GM12865 (cell line): ENCODE data around the gene LY86.

Source experiments
- DNase-seq: peaks from one replicate; pipeline ENCODE4 v3.0.0; 2010; ENCODE audit warnings: low read depth
- H3K4me3 ChIP-seq: 2 replicates; pipeline ENCODE4 v1.5.1; 2011; ENCODE audit warnings: mild to moderate bottlenecking, low read depth, low read length, control low read depth
- TF ChIP-seq, protein P1 (sequence below): IDR thresholded peaks from 2 replicates; pipeline ENCODE4 v1.5.1; 2011; ENCODE audit warnings: low read length, control low read depth, low read depth, inconsistent platforms; ENCODE audit not compliant: insufficient read depth; ENCODE audit errors: missing control alignments

Gene LY86

DNA sequence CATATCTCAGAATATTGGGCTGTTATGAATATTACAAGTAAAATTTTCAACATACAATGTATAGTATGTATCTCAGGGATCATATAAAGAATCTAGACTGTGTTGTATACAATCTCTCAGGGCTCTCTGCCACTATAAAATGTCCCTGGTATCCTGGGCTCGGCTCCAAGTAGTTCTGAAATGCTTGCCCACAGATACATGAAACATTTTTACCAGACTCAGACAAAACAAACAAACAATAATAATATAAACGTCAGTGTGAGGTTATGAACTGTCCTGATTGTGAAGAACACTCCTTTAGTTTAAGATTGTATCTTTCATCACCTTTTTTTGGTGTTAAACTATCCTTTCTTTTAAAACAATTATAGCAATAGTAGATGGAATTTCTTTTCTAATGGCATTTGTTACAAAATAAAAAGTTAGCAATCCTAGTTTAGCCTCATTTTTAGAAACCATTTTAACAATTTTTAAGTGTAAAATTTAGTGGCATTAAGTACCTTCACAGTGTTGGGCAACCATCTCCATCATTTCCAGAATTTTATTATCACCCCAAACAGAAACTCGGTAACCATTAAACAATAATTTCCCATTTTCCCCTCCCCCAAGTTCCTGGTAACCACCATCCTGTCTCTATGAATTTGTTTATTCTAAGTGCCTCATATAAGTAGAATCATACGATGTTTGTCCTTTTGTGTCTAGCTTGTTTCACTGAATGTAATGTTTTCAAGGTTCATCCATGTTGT, 17.4 kb upstream of the LY86 start:
- H3K4me3 ChIP-seq = no peak overlapping the region
- TF ChIP-seq, protein P1, sequence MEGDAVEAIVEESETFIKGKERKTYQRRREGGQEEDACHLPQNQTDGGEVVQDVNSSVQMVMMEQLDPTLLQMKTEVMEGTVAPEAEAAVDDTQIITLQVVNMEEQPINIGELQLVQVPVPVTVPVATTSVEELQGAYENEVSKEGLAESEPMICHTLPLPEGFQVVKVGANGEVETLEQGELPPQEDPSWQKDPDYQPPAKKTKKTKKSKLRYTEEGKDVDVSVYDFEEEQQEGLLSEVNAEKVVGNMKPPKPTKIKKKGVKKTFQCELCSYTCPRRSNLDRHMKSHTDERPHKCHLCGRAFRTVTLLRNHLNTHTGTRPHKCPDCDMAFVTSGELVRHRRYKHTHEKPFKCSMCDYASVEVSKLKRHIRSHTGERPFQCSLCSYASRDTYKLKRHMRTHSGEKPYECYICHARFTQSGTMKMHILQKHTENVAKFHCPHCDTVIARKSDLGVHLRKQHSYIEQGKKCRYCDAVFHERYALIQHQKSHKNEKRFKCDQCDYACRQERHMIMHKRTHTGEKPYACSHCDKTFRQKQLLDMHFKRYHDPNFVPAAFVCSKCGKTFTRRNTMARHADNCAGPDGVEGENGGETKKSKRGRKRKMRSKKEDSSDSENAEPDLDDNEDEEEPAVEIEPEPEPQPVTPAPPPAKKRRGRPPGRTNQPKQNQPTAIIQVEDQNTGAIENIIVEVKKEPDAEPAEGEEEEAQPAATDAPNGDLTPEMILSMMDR = no peak
- no peak for DNase-seq

DNA sequence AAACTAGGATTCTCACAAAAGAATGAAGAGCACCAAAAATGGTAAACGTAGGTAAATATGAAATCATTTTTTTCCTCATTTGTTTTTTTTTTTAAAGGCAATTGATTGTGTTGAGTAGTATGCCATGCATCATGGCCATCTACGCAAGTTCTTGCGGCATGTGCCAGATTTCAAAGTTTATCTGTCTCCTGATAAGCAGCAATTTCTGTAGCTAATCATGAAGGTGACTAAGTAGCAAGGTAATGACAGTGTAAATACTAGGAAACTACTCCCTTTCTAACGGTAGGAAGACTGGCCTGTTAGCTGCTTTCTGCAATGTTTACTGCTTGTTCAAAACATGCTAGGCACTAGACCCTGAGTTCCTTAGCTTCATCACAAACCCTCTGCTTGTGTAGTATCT, 13.4 kb upstream of the LY86 start:
- no peak for DNase-seq
- TF ChIP-seq, protein P1 = no peak
- no peak overlapping the region for H3K4me3 ChIP-seq

DNA sequence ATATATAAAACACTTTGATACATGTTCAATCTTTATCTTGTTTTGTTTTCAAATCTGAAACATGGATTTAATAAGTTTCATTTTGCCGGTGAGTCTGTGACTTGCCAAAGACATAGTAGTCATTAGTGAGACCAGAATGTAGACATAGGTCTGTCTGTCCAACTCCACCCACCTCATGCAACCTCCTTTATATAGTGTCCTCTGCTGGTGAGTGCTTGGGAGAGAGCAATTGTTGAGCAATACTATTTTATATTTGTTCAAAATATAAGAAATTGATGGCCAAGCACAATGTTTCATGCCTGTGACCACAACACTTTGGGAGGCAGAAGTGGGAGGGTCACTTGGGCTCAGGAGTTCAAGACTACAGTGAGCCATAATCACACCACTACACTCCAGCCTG, 10.8 kb upstream of the LY86 start:
- no peak for DNase-seq
- TF ChIP-seq, protein P1 = no peak
- no peak overlapping the region for H3K4me3 ChIP-seq

DNA sequence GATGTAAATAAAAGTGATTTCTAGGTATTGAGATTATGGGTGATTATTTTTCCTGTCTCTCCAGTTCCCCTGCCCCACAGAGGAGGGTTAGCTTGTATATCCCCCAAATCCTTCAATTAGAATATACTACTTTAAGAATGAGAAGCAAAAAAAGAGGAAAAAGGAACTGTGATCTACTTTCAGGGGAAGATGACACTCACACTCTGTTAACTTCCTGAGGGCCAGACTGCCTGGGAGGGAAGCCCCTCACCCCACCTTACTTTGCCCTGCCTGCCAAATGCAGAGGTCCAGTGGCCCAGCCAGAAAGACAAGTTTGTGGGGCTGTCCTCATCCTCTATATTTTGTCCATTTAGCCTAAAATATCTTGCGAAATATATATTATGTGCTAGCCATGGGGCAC, 9.2 kb upstream of the LY86 start:
- DNase-seq = no peak
- TF ChIP-seq, protein P1 = no peak
- no peak overlapping the region for H3K4me3 ChIP-seq

DNA sequence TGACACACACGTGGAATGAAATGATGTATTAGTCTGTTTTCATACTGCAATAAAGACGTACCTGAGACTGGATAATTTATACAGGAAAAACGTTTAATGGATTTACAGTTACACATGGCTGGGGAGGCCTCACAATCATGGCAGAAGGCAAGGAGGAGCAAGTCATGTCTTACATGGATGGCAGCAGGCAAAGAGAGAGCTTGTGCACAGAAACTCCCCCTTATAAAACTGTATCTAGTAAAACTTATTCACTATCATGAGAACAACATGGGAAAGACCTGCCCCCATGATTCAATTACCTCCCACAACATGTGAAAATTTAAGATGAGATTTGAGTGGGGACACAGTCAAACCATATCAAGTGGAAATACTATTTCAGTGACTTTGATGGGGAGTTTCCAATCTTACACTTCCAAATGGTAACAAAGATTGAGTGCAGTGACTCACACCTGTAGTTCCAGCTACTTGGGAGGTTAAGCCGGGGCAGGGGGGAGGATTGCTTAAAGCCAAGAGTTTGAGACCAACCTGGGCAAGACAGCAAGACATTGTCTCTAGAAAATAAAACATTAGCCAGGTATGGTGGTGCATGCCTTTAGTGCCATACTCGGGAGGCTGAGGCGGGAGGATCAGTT, 8.2 kb upstream of the LY86 start:
- DNase-seq = no peak
- no peak overlapping the region for H3K4me3 ChIP-seq
- TF ChIP-seq, protein P1 = no peak

DNA sequence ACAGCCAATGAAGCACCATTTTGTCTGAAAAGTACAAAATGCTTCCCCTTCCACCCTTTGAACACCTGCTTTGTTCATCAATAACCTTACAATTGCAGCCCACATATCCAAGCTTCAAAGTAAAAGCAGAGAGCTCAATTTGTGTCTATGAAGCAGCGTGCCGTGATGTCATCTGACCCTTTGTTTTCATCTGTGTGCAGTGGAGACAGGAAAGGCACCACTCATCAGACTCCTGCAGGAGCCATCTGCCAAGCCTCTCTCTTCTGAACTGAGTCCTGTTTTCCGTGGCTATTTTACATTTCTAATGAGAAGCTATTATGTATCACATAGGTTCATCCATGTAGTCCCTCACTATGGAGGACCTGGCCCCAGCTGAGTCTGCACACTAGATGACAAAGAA, 7.5 kb upstream of the LY86 start:
- TF ChIP-seq, protein P1 = no peak
- no peak for DNase-seq
- H3K4me3 ChIP-seq = no peak overlapping the region
